Gastrocnemius medialis (tissue), 4 donors: ENCODE measurements around the gene SLC13A5.
"Not testable (repeated sequence)": the region's sequence is repeated elsewhere in the genome, so short reads cannot be mapped to it uniquely, and the experiment has no call there.

Experiments used
- POLR2A ChIP-seq, 2 donors: fragments of 450-650 bp; IDR thresholded peaks; one replicate each; pipeline ENCODE4 v1.6.1; 2017; ENCODE audit warnings: antibody characterized with exemption in 2 of 2, mild to moderate bottlenecking in 2 of 2, moderate library complexity in 2 of 2
- TF ChIP-seq, protein P1 (sequence below), 5 experiments: fragments of 450-650 bp in 3 of 5; fragments of 200-600 bp in 2 of 5; sonication (generic) in 2 of 5; IDR thresholded peaks in 4 of 5; conservative IDR thresholded peaks in 1 of 5; 1 replicate in 4 of 5; 2 replicates in 1 of 5; pipeline ENCODE4 v1.5.1; 2016 to 2019; ENCODE audit warnings: antibody characterized with exemption in 5 of 5, mild to moderate bottlenecking in 3 of 5, moderate library complexity in 3 of 5

- TF ChIP-seq, protein P1, sequence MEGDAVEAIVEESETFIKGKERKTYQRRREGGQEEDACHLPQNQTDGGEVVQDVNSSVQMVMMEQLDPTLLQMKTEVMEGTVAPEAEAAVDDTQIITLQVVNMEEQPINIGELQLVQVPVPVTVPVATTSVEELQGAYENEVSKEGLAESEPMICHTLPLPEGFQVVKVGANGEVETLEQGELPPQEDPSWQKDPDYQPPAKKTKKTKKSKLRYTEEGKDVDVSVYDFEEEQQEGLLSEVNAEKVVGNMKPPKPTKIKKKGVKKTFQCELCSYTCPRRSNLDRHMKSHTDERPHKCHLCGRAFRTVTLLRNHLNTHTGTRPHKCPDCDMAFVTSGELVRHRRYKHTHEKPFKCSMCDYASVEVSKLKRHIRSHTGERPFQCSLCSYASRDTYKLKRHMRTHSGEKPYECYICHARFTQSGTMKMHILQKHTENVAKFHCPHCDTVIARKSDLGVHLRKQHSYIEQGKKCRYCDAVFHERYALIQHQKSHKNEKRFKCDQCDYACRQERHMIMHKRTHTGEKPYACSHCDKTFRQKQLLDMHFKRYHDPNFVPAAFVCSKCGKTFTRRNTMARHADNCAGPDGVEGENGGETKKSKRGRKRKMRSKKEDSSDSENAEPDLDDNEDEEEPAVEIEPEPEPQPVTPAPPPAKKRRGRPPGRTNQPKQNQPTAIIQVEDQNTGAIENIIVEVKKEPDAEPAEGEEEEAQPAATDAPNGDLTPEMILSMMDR (IDR thresholded peaks at IDR 0.05 in 4 of 5, conservative IDR thresholded peaks at IDR 0.05 in 1 of 5) = not testable (repeated sequence)
- TF ChIP-seq POLR2A (IDR thresholded peaks at IDR 0.05) = not testable (repeated sequence)
Observed at GRCh38 chr17:6656797-6657632, 56.2 kb downstream of the SLC13A5 start.
